Measurements from ENCODE around the gene PIK3AP1.

DNA sequence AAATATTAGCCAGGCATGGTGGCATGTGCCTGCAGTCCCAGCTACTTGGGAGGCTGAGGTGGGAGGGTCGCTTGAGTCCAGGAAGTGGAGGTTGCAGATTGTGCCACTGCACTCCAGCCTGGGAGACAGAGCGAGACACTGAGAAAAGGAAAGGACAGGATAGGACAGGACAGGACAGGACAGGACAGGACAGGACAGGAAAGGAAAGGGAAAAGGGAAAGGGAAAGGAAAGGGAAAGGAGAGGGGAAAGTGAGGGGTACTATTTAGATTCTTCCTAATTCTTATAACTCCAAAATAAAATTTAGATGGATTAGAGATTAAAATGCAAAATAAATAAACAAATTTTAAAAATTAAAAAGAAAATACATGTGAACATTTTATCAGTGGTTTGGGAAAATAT lies 58.7 kb downstream of the PIK3AP1 start:
- TF ChIP-seq, protein P1, sequence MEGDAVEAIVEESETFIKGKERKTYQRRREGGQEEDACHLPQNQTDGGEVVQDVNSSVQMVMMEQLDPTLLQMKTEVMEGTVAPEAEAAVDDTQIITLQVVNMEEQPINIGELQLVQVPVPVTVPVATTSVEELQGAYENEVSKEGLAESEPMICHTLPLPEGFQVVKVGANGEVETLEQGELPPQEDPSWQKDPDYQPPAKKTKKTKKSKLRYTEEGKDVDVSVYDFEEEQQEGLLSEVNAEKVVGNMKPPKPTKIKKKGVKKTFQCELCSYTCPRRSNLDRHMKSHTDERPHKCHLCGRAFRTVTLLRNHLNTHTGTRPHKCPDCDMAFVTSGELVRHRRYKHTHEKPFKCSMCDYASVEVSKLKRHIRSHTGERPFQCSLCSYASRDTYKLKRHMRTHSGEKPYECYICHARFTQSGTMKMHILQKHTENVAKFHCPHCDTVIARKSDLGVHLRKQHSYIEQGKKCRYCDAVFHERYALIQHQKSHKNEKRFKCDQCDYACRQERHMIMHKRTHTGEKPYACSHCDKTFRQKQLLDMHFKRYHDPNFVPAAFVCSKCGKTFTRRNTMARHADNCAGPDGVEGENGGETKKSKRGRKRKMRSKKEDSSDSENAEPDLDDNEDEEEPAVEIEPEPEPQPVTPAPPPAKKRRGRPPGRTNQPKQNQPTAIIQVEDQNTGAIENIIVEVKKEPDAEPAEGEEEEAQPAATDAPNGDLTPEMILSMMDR (IDR thresholded peaks at IDR 0.05): no peak
- TF ChIP-seq POLR2A (IDR thresholded peaks at IDR 0.05): no peak
- TF ChIP-seq POLR2AphosphoS5 (IDR thresholded peaks at IDR 0.05): no peak
- TF ChIP-seq EP300 (IDR thresholded peaks at IDR 0.05): no peak

All from stomach (tissue), 4 donors.